Measurements from ENCODE around the gene PRPF6.

DNA sequence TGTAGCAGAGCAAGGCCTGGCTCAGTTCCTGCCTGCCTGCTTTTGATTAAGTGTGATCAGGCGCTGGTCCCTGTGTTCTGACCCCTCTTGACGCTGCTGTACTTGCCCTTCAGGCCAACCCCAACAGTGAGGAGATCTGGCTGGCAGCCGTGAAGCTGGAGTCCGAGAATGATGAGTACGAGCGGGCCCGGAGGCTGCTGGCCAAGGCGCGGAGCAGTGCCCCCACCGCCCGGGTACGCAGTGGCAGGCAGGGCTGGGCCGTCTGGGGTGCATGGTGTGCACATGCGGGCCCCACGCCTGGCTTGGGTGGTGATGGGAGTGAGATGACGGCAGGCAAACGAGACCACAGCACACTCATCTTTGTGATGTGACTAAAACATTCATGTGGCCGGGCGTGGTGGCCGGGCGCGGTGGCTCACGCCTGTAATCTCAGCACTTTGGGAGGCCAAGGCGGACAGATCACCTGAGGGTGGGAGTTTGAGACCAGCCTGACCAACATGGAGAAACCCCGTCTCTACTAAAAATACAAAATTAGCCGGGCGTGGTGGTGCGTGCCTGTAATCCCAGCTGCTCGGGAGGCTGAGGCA lies 45.0 kb downstream of the PRPF6 start:
- TF ChIP-seq, protein P1, sequence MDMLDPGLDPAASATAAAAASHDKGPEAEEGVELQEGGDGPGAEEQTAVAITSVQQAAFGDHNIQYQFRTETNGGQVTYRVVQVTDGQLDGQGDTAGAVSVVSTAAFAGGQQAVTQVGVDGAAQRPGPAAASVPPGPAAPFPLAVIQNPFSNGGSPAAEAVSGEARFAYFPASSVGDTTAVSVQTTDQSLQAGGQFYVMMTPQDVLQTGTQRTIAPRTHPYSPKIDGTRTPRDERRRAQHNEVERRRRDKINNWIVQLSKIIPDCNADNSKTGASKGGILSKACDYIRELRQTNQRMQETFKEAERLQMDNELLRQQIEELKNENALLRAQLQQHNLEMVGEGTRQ (IDR thresholded peaks at IDR 0.05): no peak
- TF ChIP-seq PHF8 (IDR thresholded peaks at IDR 0.05; ENCODE audit: borderline replicate concordance, low read depth): no peak
- TF ChIP-seq POLR2AphosphoS2 (conservative IDR thresholded peaks at IDR 0.05; ENCODE audit: low read length): no peak
- TF ChIP-seq EP300 (IDR thresholded peaks at IDR 0.05): no peak
